HG03354 (cell line): Measurements from ENCODE around the gene COX6B2.
"Not testable (repeated sequence)": the region's sequence is repeated elsewhere in the genome, so short reads cannot be mapped to it uniquely, and the experiment has no call there.

Experiments
- ATAC-seq: cut with Tn5 transposase; IDR thresholded peaks from one replicate; pipeline ENCODE4 v1.9.1; 2021; ENCODE audit warnings: mild to moderate bottlenecking; ENCODE audit not compliant: unreplicated experiment, poor library complexity, severe bottlenecking

The COX6B2 gene

DNA sequence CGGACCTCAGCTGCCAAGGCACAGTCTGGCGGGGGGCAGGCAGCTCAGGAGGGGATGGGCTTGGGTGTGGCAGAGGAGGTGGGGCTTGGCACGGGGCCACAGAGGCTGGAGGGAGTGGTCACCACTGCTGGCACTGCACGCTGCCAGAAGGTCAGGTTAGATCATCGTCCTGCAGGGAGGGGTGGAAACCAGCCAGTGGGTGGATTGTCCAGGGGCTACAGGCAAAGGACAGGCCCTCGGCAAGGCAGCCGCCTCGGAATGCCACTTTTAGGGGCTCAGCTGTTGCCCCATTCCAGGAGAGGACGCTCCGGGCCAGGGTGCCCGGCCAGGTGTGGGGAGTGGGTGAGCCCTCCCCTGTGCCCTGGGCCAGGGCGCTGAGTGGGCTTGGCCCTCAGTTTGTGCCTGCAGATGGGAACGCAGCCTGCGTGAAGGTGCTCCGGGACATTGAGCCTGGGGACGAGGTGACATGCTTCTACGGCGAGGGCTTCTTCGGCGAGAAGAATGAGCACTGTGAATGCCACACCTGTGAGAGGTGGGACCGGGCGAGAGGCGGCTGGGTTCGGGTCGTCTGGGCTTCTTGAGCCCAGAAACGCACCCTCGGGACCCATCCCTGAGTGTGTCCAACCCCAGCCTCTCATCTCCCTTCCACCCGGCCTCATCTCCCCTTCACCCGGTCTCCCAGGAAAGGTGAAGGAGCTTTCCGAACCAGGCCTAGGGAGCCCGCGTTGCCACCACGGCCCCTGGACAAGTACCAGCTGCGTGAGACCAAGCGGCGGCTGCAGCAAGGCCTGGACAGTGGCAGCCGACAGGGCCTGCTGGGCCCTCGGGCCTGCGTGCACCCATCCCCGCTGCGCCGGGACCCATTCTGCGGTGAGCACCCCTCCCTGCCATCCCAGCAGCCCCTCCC, 8.4 kb downstream of the COX6B2 start:
- ATAC-seq = no peak

DNA sequence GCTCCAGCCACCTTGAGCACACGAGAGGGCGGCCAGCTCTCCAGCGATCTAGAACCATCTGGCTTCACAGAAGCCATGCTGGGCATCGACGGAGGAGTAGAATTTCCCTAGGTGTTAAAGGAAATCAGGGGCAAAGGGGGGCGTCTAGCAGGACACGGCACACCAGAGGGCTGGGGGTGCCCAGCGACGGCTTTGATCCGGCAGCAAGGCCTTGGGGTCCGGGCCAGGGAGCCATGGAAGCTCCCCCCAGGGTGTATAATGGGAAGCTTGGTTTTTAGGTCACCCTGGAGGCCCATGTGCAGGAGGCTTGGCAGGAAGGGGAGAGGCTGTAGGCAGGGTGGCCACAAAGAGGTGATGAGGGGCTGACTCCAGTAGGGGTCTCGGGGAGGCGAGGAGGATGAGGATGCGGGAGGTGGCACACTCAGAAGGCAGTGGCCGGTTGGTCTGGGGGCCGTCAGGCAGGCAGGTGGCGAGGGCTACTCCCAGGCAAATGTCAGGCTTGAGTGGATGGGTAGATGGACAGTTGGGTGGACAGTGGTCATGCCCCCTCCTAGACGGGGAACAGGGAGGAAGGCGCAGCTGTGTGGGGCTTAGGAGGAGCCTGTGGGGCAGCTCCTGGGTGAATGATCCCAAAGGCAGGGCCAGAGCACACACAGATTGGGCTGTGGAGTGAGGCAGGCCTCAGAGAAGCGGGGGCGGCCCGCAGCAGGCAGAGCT, 9.3 kb downstream of the COX6B2 start:
- ATAC-seq = no peak

DNA sequence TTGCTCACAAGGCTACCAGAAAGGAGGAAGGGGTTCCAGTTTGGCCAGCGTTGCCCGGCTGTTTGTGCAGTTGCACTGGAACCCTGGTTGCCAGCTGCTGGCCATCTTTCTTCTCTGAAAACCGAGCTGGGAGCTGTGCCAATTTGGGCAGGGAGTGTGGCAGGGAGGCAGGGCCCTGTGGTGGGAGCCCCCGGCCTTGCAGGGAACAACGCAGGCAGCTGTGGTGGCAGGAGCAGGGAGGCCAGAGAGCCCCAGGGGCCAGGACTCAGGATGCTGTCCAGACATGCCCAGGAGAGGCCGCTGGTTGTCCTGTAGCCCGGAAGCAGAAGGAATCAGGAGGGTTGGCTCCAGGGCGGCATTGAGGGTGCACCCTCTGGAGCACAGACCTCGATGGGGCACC, 10.1 kb downstream of the COX6B2 start:
- ATAC-seq = no peak

DNA sequence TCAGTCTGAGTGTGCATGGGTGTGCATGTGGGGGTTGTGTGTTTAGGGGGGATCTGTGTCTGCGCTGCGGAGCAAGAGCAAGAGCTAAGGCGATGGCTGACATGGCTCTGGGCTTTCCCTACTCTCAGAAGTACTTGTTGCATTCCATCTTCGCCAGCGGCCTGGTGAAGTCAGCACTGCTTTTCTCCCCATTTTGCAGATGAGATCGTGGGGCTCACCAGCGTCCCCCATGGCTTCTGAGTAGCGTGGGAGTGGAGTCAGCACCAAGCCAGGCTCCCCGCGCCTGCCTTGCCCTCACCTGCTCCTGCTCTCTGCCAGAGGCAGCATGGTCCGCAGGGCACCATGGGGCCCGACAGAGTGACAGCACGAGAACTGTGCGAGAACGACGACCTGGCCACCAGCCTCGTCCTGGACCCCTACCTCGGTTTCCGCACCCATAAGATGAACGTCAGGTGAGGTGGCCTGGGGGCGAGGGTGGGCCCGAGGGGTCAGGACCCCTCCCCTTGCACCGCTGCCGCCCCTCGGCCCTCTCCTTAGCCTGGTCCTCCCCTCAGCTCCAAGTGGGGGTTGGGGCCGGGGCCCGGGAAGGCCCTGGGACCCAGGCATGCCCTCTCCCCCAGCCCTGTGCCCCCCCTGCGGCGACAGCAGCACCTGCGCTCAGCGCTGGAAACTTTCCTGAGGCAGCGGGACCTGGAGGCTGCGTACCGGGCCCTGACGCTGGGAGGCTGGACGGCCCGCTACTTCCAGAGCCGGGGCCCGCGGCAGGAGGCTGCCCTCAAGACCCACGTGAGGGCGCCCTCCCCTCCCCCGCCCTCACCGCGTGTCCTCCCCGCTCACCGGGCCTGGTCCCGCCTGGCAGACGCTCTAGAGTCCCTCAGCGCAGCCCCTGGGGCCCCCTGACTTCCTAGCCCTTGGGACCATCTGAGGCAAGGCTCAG, 12.7 kb downstream of the COX6B2 start:
- ATAC-seq = no peak

DNA sequence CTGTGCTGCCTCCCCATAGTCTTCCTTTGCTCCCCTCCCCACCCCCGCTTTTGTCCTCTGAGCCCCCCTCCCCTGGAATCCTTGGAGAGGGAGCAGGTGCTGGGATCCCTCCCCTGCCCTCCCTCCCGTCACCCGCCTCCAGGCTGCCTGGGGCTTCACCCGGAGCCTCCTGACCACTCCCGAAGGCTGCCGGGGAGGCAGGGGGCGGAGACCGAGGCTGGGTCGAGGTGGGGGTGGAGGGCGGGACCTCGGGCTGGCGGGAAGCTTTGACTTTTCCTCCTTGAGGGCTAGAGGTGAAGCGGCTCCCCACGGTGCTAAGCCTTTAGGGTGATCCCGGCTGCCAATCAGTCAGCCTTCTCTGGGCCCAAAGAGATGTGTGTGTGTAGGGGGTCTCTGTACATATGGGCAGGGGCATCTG, 13.3 kb downstream of the COX6B2 start:
- ATAC-seq = no peak

DNA sequence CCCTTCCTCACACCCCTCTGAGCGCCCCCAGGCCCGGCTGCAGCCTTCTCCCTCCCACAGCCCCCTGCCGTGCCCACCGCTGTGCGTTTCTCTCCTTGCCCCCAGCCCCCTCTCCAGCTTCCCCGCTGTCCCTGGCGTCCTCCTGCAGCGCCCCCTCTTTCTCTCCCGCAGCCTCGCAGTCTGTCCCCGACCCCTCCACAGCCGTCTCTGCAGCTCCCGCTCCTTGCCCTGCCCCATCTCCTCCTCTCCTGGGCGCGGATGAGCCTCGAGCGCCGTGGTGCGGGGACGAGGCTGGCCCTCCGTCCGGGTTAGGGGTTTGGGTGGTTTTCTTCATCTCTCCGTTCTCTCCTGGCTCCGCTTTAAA, 13.8 kb downstream of the COX6B2 start:
- no peak for ATAC-seq

DNA sequence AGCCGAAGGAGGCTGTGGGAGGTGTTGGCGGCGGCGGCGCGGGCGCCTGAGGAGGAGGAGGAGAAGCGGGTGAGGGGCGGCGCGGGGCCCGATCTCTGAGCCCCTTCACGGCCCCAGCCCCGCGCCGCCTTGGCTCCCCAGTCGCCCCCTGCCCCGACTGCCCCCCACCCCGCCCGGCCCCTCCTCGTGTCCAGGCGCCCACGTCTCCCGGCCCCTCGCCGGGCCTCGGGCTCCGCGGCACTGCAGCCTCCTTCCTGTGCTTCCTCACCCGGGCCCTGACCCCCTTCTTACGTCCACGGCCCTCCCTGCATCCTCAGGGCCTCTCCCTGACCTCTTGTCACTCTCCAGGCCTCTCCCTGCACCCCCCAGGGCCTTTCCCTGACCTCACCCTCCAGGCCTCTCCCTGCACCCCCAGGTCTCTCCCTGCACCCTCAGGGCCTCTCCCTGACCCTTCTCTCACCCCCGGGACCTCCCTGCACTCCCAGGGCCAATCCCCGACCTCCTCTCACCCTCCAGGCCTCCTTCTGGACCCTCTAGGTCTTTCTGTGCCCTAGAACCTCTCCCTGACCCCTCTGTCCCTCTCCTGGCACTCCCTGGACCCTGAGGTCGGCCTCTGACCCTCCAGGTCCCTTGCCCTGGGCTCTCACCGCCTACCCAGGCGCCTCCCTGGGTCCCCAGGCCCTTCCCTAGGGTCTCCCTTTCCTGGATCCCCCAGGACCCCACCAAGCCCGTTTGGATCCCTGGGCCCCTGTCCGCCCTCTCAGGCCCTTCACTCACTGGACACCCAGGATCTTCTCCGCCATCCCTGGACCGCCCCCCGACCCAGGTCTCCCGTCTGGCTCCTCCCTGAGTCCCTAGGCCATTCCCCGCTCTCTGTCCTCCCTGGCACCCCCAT, 14.4 kb downstream of the COX6B2 start:
- ATAC-seq = no peak

DNA sequence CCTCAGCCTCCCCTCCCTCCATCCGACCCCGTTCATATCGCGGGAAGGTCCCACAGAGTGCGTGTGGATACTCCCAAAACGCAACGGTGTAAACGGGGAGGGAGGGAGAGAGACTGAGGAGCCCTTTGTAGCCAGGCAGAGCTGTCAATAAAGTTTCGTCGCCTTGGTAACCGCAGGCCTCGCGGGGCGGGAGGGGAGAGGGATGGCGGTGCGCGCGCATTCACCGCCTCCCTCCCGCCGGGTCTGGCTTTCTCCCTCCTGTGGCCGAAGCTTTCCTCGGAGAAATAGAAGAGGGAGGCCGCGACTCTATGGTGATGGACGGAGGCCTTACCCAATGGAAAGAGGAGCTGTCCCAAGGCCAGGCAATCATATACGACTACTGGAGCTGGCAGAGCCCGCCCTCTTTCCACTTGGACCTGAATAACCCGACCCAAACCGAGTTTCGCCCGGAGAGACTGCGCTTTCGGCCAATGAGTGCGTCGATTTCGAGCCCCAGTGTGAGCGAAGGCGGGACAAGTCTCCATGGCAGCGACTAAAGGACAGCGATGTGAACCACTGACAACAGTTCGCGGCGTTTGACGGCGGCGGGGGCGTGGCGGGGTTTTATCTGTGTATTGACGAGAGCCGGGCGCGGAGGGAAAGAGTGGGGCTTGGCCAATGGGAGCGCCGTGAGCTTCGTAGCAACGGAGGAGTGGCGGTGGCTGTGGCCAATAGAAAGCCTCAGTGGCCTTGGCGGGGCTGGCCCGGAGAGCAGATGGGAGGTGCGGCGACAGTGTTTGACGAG, 15.2 kb downstream of the COX6B2 start, which contains the start of gene KMT5C:
TSS of gene KMT5C (plus strand) at position 772 of the 784 bp plus-strand sequence. CDS start 2,061 bp downstream, outside the sequence.
- ATAC-seq = peak; percentile 84

DNA sequence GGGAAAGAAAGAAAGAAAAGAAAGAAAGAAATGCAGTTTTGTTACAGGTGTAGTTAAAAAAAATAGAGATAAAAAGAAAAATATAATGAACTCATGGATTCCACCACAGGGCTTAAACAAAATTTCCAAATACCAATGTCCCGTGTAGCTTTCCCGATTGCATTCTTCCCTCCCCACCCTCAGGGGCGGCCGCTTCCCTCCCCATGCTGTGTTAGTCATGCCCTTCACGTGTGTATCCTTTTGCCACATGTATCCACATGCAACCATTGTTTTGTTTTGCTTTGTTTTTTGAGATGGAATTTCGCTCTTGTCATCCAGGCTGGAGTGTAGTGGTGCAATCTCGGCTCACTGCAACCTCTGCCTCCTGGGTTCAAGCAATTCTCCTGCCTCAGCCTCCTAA, 18.4 kb downstream of the COX6B2 start:
- ATAC-seq = no peak

DNA sequence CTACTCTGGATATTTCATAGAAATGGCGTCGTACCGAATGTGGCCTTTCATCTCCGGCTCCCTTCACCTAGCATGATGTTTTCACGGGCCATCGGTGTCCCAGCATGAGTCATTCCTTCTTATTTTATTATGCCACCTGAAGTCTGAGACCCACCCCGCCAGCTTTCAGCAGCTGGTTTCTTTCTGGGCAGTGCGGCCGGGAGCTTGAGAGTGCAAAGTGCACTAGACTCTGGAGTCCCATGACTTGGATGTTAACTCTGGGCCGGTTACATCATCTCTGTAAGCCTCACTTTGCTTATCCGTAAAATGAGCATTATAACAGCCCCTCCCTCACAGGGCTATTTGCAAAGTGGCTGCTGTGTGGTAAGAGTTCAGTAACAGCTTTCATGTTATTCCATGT, 20.6 kb downstream of the COX6B2 start:
- no peak for ATAC-seq

DNA sequence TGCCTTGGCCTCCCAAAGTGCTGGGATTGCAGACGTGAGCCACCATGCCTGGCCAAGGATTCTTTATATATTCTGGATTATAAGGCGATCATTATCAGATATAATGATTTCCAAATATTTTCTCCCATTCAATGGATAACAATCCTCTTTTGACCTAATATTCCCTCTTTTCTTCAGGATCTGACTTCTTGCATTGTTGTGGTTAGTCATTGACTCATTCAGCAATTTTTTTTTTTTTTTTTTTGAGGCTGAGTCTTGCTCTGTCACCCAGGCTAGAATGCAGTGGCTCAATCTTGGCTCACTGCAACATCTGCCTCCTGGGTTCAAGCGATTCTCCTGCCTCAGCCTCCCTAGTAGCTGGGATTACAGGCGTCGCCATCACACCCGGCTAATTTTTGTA, 24.7 kb downstream of the COX6B2 start:
- not testable (repeated sequence) for ATAC-seq

DNA sequence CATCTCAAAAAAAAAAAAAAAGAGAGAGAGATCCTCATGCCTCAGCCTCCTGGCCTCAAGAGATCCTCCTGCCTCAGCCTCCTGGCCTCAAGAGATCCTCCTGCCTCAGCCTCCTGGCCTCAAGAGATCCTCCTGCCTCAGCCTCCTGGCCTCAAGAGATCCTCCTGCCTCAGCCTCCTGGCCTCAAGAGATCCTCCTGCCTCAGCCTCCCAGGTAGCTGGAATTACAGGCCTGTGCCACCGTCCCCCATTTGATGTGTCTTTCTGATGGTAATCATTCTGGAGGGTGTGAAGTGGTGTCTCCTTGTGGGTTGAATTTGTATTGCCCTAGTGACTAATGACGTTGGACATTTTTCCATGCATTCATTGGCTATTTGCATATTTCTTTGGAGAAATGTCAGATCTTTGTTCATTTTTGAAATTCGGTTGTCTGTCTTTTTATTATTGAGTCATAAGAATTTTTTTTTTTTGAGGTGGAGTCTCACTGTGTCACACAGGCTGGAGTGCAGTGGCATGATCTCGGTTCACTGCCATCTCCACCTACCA, 25.7 kb downstream of the COX6B2 start:
- ATAC-seq = not testable (repeated sequence)

DNA sequence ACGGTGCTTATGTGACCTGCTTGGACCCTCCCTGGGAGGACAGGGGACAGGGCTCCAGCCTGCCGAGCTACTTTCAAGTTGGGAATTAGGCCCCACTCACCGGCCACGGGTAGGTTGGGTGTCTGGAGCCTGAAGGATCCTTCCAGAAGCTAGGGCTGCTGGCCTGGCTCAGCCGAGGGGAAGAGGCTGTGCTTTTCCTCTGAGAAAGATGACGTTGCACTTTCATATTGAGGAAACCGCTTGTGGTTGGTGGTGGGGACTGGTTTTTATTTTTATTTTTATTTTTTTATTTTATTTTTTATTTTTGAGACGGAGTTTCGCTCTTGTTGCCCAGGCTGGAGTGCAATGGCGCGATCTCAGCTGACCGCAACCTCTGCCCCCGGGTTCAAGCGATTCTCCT, 29.3 kb downstream of the COX6B2 start, which contains the start of gene TMEM150B:
TSS of gene TMEM150B (minus strand) at position 170 of the 400 bp plus-strand sequence. CDS start 4,305 bp downstream, outside the sequence.
- no peak for ATAC-seq

DNA sequence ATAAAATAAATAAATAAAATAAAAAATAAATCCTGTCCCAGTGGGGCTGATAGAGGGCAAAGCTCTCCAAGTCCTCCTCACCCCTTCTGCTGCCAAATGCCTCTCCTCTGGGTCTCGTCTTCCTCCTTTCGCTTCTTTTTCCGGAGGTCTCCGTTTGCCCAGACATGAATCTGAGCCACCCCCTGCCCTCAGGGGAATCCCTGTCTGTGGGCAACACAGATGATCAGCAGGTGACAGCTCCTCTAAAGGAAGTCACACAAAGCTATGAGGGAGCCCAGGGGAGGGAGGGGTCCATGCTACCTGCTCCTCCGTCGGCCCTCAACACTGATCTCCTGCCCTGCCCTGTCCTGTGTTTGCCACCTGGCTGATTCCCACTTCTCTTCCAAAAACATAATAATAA, 29.9 kb downstream of the COX6B2 start:
- no peak for ATAC-seq

DNA sequence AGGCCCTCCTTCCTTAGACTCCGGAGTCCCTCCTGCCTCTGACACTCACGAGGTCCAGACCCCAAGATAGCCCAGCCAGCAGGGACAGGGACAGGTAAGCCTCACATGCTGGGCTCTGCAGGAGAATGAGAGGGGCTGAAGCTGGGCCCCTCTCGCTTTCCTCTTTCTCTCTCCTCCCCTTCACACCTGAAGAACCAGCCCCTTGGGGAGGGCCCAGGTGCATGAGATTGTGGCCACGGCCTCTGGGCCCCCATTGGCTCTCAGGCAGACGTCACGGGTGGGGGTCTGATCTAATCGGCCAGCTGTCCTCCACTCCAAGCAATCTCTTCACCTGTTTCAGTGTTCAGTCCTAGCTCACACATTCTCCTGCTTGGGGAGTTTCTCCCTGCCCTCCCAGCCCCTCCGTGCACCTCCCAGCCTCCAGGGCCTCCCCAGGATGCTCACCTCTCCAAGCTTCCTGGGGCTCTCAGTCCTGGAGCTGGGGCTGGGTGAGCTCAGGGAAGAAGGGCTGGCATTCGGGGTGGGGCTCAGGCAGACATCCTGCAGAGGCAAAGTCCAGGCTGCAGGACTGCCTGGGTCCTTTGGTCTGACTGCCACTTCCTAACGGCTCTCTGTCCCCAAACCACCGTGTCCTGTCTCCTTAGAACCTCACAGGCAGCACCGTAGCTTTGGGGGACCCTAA, 32.2 kb downstream of the COX6B2 start:
- ATAC-seq = no peak

DNA sequence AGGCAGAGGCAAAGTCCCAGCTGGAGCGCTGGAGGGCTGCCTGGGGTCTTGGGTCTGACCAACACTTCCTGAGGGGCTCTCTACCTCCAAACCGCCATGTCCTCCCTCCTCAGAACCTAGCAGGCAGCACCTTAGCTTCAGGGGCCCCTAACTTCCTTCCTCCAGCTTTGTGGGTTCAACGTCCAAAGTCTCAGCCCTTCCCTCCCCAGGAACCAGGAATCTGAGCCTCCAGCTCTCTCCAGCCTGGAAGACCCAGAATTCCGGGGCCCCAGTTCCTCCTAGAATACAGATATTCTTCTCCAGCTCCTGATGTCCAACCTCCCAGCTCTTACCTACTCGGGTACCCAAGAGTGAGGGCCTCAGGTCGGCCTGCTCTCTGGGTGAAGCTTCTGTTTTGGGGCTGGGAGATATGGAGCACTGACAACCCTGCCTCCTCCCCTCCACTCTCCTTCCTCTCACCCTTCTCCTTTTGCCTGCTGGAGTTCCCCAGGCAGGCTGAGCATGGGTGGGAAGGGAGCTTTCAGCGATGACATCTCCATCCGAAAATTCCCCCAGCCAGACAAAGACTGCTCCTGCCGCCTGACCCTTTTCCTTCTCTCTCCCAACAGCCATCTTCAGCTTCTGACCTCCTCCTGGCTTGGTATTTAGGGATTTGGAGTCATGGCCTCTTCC, 32.9 kb downstream of the COX6B2 start:
- no peak for ATAC-seq
